Psoas muscle (tissue), 8 donors: ENCODE measurements around the gene KCNG2. TPM values are rescaled to one million over a fixed set of nuclear protein-coding genes. Genes with fewer than 3 reads are reported as not detected.
"Not testable (repeated sequence)": the region's sequence is repeated elsewhere in the genome, so short reads cannot be mapped to it uniquely, and the experiment has no call there.

Source experiments
- ATAC-seq, 4 donors: fragments of 200-7000 bp; cut with Tn5 transposase; one replicate each; pipeline ENCODE4 v1.9.1; 2020; ENCODE audit warnings: moderate library complexity in 3 of 4, mild to moderate bottlenecking in 2 of 4
- DNase-seq, 2 donors: peaks; one replicate each; pipeline ENCODE4 v3.0.0-alpha.2; 2020
- H3K27ac ChIP-seq: fragments of 200-600 bp; one replicate; pipeline ENCODE4 v1.8.0; 2022
- H3K27me3 ChIP-seq, 3 donors: fragments of 200-600 bp in 1 of 3; one replicate each; pipeline versions ENCODE4 v1.6.1 to v1.8.0; 2013 to 2022; ENCODE audit warnings: low read length in 2 of 3, mild to moderate bottlenecking in 2 of 3, moderate library complexity in 1 of 3; ENCODE audit not compliant: insufficient read depth in 3 of 3
- H3K36me3 ChIP-seq, 2 donors: fragments of 200-600 bp in 1 of 2; one replicate each; pipeline versions ENCODE4 v1.6.1 to v1.8.0; 2013 to 2022; ENCODE audit warnings: low read depth in 1 of 2, mild to moderate bottlenecking in 1 of 2, moderate library complexity in 1 of 2; ENCODE audit not compliant: insufficient read depth in 1 of 2
- H3K4me1 ChIP-seq: fragments of 200-600 bp; one replicate; pipeline ENCODE4 v1.8.0; 2022
- H3K4me3 ChIP-seq: fragments of 200-600 bp; one replicate; pipeline ENCODE4 v1.8.0; 2022; ENCODE audit warnings: mild to moderate bottlenecking
- H3K9me3 ChIP-seq: fragments of 200-600 bp; one replicate; pipeline ENCODE4 v1.8.0; 2022
- CTCF ChIP-seq: fragments of 200-600 bp; IDR thresholded peaks from one replicate; pipeline ENCODE4 v1.8.0; 2022; ENCODE audit warnings: antibody characterized with exemption
- WGBS, 3 donors: extraction: QIAGEN DNeasy Blood & Tissue Kit; methylation state at CpG; one replicate each; pipeline versions ENCODE4 v1.1.6 to v1.1.7; 2013; 5-methylcytosine and 5-hydroxymethylcytosine counted together
- intact Hi-C, 2 donors: fragments of 100-400 bp; cut with DNase I; formaldehyde crosslinking; loops; one replicate each; pipeline versions ENCODE4 v1.11.0 to v1.14.2; 2022
- polyA plus RNA-seq, 3 donors: library from polyadenylated mRNA; stranded (reverse); fragments of 200-250 nt; gene quantifications; one replicate each; pipeline ENCODE4 v1.2.3, GENCODE V29; 2013
- total RNA-seq, 4 donors: library from RNA; stranded (reverse); fragmentation: NEBNext Ultra II Directional in 2 of 4; extraction: Animal tissue kit (Norgen Biotek cat#: 25700) in 2 of 4; gene quantifications; one replicate each; pipeline versions ENCODE4 v1.2.1 to v1.2.4, GENCODE V29; 2021 to 2023
- donor health status: healthy with polysubstance abuse.
- donor health status: DM: no; HTN: no; CAD: no; lungs with moderate emphysema.
- donor health status: Bipolar disorder and iron deficiency.
- donor health status: healthy.
- donor health status: DM: yes; HTN: yes; CAD: no.
- donor health status: DM: no; HTN: no; CAD: no.
- donor health status: DM: no; HTN: no; CAD: no.
- donor health status: DM: yes; HTN: yes; CAD: no.

KCNG2 gene
- total and polyA plus RNA-seq, 7 donors, result 0.04 to 0.54 (median 0.27) TPM; not detected in 2

DNA sequence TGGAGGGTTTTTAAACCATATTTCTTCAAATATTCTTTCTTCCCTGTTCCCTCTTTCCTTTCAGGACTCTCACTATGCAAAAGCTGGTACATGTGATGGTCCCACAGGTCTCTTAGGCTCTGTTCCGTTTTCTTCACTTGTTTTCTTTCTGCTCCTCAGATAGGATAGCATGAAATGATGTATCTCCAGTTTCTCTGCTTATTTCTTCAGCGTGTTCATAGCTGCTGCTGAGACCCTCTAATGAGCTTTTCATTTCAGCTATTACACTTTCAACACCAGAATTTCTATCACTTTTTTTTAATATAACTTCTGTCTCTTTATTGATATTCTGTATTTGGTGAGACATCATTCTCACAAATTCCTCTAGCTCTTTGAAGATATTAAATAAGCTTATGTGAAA is 63.9 kb downstream of the KCNG2 start:
- Histone ChIP-seq H3K36me3 (no peaks in the 10 kb centered on the region), H3K9me3 (no peaks in the 10 kb centered on the region), H3K27ac (no peak overlapping the region), H3K4me1 (no peaks in the 10 kb centered on the region), H3K27me3 (peaks cover 0 to 53% (median 11%) of the 10 kb centered on the region in 3 donors), H3K4me3 (no peak overlapping the region)
- 67 to 81% (median 77%) methylated on average over 2 of the region's 2 CpGs for WGBS, 3 donors
- DNase-seq (no peak), ATAC-seq (no peak)
- no peak for TF ChIP-seq CTCF
- intact Hi-C loops, result no loop called here

DNA sequence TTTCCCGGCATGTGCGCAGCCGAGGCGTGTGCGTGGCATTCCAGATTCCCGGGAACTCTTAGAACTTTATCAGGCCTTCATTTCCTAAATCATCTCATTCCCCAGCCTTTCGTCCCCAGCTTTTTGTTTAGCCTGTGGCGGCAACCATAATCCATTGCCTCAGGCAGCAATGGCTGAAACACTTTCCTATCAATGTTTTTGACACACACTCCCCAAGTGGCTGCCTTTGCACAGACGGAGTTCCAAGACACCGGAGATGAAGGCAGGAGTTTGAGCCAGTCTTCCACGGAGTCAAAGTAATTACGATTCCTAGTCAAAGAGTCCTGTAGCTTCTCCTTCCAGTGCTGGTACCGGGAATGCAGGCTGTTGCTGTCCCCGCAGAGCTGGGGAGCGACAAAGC is 64.8 kb downstream of the KCNG2 start:
- Histone ChIP-seq H3K27me3 (peaks cover 0 to 46% (median 11%) of the 10 kb centered on the region in 3 donors), H3K4me3 (no peak overlapping the region), H3K36me3 (no peaks in the 10 kb centered on the region), H3K4me1 (no peaks in the 10 kb centered on the region), H3K9me3 (no peaks in the 10 kb centered on the region), H3K27ac (no peak overlapping the region)
- DNase-seq, result no peak
- 86 to 91% (median 90%) methylated on average over 15 of the region's 15 CpGs for WGBS, 3 donors
- no peak for TF ChIP-seq CTCF
- ATAC-seq, result no peak
- intact Hi-C loops, result no loop called here

GRCh38 chr18:79863161-79864005 is 65.6 kb downstream of the KCNG2 start:
- TF ChIP-seq CTCF, result no peak
- WGBS, 3 donors, result 55 to 72% (median 68%) methylated on average over 86 to 102 of the region's 102 CpGs
- H3K27ac ChIP-seq, result no peak overlapping the region
- intact Hi-C loops, result no loop called here
- no peak overlapping the region for H3K4me3 ChIP-seq
- no peak for ATAC-seq
- peaks cover 0 to 39% (median 11%) of the 10 kb centered on the region in 3 donors for H3K27me3 ChIP-seq
- H3K4me1 ChIP-seq, result no peaks in the 10 kb centered on the region
- no peaks in the 10 kb centered on the region for H3K9me3 ChIP-seq
- H3K36me3 ChIP-seq, result no peaks in the 10 kb centered on the region
- peak in 1 of 2 donors; percentile 35 for DNase-seq

DNA sequence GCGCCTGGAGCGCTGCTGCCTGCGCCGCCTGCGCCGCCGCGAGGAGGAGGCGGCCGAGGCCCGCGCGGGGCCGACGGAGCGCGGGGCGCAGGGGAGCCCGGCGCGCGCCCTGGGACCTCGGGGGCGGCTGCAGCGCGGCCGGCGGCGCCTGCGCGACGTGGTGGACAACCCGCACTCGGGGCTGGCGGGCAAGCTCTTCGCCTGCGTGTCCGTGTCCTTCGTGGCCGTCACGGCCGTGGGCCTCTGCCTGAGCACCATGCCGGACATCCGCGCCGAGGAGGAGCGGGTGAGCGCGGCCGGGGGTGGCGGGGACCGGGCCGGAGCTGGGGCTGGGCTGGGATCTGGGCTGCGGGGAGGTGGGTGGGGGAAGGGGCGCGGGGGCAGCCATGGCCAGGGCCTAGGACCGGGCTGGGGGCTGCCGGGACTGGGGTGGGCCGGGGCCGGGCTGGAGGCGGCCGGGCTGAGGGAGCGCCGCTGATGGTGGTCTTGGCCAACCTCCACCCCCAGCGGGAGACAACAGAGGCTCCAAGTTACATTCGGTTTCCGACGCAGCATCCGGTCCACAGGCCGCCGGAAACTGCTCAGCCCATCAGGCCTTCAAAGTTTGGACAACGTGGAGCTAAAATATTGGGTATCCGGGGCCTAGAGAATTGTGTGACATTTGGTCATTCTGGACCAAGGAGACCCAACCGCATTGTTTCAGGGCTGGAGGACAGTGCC is 66.4 kb downstream of the KCNG2 start:
- H3K4me1 ChIP-seq, result no peaks in the 10 kb centered on the region
- peaks cover 0 to 31% (median 14%) of the 10 kb centered on the region in 3 donors for H3K27me3 ChIP-seq
- intact Hi-C loops, result no loop called here
- no peaks in the 10 kb centered on the region for H3K36me3 ChIP-seq
- no peaks in the 10 kb centered on the region for H3K9me3 ChIP-seq
- 55 to 67% (median 65%) methylated on average over 63 to 74 of the region's 74 CpGs for WGBS, 3 donors
- TF ChIP-seq CTCF, result no peak
- no peak overlapping the region for H3K27ac ChIP-seq
- DNase-seq, result no peak
- H3K4me3 ChIP-seq, result no peak overlapping the region
- ATAC-seq, result no peak

- DNase-seq, H3K9me3 ChIP-seq, H3K36me3 ChIP-seq, H3K27ac ChIP-seq, intact Hi-C loops, ATAC-seq, H3K4me3 ChIP-seq, H3K4me1 ChIP-seq: not testable (repeated sequence)
- WGBS, 3 donors, result 87 to 97% (median 92%) methylated on average over 4 of the region's 4 CpGs
- peaks cover 0 to 28% (median 15%) of the 10 kb centered on the region in 3 donors for H3K27me3 ChIP-seq
These were observed 67.2 kb downstream of the KCNG2 start for GRCh38 chr18:79864955-79865354.

DNA sequence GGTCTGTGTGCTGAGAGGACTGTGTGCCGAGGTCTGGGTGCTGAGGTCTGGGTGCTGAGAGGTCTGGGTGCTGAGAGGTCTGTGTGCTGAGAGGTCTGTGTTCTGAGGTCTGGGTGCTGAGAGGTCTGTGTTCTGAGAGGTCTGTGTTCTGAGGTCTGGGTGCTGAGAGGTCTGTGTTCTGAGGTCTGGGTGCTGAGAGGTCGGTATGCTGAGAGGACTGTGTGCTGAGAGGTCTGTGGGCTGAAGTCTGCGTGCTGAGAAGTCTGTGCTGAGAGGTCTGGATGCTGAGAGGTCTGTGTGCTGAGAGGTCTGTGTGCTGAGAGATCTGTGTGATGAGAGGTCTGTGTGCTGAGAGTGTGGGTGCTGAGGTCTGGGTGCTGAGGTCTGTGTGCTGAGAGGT is 68.2 kb downstream of the KCNG2 start:
- WGBS, 3 donors, result 65 to 81% (median 76%) methylated on average over 3 of the region's 3 CpGs
- H3K4me1 ChIP-seq, ATAC-seq, H3K9me3 ChIP-seq, DNase-seq, H3K4me3 ChIP-seq, H3K27ac ChIP-seq, intact Hi-C loops, H3K36me3 ChIP-seq: not testable (repeated sequence)
- peaks cover 0 to 20% (median 18%) of the 10 kb centered on the region in 3 donors for H3K27me3 ChIP-seq
